ENCODE results near the gene RUSF1.

DNA sequence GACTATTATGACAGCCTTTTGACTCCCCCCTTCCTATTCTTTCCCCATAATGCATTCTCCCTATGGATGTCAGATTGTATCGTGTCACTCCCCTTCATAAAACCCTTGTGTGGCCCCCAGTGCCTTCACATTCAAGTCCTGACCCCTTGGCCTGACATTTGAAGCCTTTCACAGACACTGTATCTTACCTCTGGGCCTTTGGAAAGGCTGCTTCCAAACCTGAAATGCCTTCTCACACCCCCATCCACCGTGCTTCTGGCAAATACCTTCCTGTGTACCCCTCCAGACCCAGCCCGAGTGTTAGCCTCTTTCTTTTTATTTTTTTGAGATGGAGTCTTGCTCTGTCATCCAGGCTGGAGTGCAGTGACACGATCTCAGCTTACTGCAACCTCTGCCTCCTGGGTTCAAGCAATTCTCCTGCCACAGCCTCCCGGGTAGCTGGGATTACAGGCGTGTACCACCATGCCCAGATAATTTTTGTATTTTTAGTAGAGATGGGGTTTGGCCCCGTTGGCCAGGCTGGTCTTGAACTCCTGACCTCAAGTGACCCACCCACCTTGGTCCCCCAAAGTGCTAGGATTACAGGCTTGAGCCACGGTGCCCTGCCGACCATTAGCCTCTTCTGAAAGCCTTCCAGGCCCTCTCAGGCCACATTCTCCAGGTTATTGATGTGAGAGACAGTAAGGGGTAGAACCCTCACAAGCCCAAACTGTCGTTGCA is 46.8 kb downstream of the RUSF1 start:
- TF ChIP-seq, protein P1, sequence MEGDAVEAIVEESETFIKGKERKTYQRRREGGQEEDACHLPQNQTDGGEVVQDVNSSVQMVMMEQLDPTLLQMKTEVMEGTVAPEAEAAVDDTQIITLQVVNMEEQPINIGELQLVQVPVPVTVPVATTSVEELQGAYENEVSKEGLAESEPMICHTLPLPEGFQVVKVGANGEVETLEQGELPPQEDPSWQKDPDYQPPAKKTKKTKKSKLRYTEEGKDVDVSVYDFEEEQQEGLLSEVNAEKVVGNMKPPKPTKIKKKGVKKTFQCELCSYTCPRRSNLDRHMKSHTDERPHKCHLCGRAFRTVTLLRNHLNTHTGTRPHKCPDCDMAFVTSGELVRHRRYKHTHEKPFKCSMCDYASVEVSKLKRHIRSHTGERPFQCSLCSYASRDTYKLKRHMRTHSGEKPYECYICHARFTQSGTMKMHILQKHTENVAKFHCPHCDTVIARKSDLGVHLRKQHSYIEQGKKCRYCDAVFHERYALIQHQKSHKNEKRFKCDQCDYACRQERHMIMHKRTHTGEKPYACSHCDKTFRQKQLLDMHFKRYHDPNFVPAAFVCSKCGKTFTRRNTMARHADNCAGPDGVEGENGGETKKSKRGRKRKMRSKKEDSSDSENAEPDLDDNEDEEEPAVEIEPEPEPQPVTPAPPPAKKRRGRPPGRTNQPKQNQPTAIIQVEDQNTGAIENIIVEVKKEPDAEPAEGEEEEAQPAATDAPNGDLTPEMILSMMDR (conservative IDR thresholded peaks at IDR 0.05; ENCODE audit: low read depth, low read length): no peak
- TF ChIP-seq EZH2 (IDR thresholded peaks at IDR 0.05; ENCODE audit: low read length, unreplicated experiment): no peak
- TF ChIP-seq EZH2phosphoT487 (IDR thresholded peaks at IDR 0.05; ENCODE audit: borderline replicate concordance, low read length): no peak

All from PC-3 (cell line).